ENCODE measurements around the gene CEACAM7. TPM values are rescaled to one million over a fixed set of nuclear protein-coding genes. Genes with fewer than 3 reads are reported as not detected.

The CEACAM7 gene
- total and polyA plus RNA-seq, 2 donors (not counting 1 experiment from before 2014, with no cell fraction given) = not detected

- ChIA-PET CTCF (no interaction called here), POLR2A (interaction anchor here (0.6 kb wide), 1 partner anchor 30 kb away, joined by 3 read pairs; no protein-coding TSS in a partner anchor)
- peaks cover 1 to 30% (median 15%) of the 10 kb centered on the region in 3 donors for H3K9me3 ChIP-seq (ENCODE audit: control extremely low read depth in 1 of 3, control insufficient read depth in 2 of 3, insufficient read depth in 1 of 3, low read length in 2 of 3)
- no peak overlapping the region for H3K4me2 ChIP-seq (replicated peaks; ENCODE audit: low read depth, low read length, poor library complexity, severe bottlenecking)
- DNase-seq = no peak
- Mint-ChIP-seq H3K4me1 (peaks cover 4% of the 10 kb centered on the region), H3K9me3 (ENCODE audit: insufficient read depth) (peaks cover 9% of the 10 kb centered on the region), H3K4me3 (no peak overlapping the region), H3K27ac (no peak overlapping the region), H3K27me3 (peaks cover 50% of the 10 kb centered on the region)
- H4K20me1 ChIP-seq (ENCODE audit: control insufficient read depth, insufficient read depth, low read length, poor library complexity, severe bottlenecking) = no peaks in the 10 kb centered on the region
- 80% methylated on average over 1 of the region's 1 CpG for WGBS (ENCODE audit: insufficient coverage)
- no peak for ATAC-seq (ENCODE audit: low read depth)
- no peaks in the 10 kb centered on the region for H3K79me2 ChIP-seq (ENCODE audit: control insufficient read depth, insufficient read depth, low read length)
- H3K27me3 ChIP-seq (replicated peaks in 1 of 4; ENCODE audit: control extremely low read depth in 1 of 4, control insufficient read depth in 3 of 4, insufficient read depth in 4 of 4, low read length in 3 of 4) = peaks cover 0 to 35% (median 11%) of the 10 kb centered on the region in 4 experiments
- intact Hi-C loops (cut with micrococcal nuclease) = no loop called here
- H3K4me3 ChIP-seq (ENCODE audit: control extremely low read depth in 1 of 5, extremely low read depth in 1 of 5, insufficient read depth in 1 of 5, low read depth in 2 of 5, low read length in 4 of 5) = no peak overlapping the region
- no peaks in the 10 kb centered on the region for H3K36me3 ChIP-seq (replicated peaks in 1 of 2; ENCODE audit: control extremely low read depth in 1 of 2, control insufficient read depth in 1 of 2, extremely low read depth in 1 of 2, insufficient read depth in 2 of 2, low read length in 1 of 2)
- no peak for TF ChIP-seq CTCF (IDR thresholded peaks at IDR 0.05)
- TF ChIP-seq EZH2 (IDR thresholded peaks at IDR 0.05; ENCODE audit: borderline replicate concordance, insufficient read depth, low read depth, low read length, poor library complexity, severe bottlenecking) = no peak
- H2AFZ ChIP-seq (ENCODE audit: insufficient read depth, low read depth, low read length, poor library complexity, severe bottlenecking) = no peak overlapping the region
- H3K27ac ChIP-seq (ENCODE audit: low read length in 2 of 2) = no peak overlapping the region
- H3K9ac ChIP-seq (ENCODE audit: low read length) = no peak overlapping the region
- no peaks in the 10 kb centered on the region for H3K4me1 ChIP-seq (ENCODE audit: control insufficient read depth in 2 of 2, insufficient read depth in 2 of 2, low read length in 2 of 2)
These were observed 6.1 kb upstream of the CEACAM7 start for GRCh38 chr19:41694196-41694595.

DNA sequence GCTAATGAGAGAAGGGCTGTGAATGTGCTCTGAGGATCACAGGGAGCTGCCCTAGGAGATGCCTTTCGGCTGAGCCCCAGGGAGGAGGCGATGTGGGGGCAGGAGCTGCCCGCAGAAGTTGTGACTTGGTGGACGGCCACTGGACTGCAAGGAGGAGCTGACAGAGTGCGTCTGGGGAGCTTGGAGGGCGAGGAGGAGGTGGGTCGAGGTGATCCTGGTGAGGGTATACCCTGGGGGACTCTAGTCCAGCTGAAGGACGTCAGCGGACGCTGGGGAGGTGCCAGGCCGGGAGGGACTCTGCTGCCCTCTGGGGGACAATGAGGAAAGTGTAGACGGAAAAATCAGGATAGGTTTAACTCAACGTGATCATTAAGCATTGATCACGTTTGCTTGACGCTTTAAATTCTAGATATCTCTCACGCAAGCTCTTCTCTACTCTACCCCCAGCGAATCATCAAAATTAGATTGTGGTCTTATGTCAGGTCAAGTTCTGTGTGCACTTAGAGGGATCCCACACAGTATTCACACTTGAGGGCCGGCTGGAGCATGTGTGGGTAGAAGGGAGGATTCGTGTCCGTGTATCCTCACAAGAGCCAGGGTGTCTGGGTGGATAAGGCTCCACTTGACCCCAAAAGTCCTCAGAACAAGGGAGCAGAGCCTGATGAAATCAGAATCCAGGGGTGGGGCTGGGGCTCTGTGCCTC is 3.3 kb upstream of the CEACAM7 start:
- Histone ChIP-seq H3K27ac (ENCODE audit: low read length in 2 of 2) (no peak overlapping the region), H3K4me2 (replicated peaks; ENCODE audit: low read depth, low read length, poor library complexity, severe bottlenecking) (no peak overlapping the region), H3K27me3 (replicated peaks in 1 of 4; ENCODE audit: control extremely low read depth in 1 of 4, control insufficient read depth in 3 of 4, insufficient read depth in 4 of 4, low read length in 3 of 4) (peaks cover 0 to 37% (median 9%) of the 10 kb centered on the region in 4 experiments), H4K20me1 (ENCODE audit: control insufficient read depth, insufficient read depth, low read length, poor library complexity, severe bottlenecking) (no peaks in the 10 kb centered on the region), H3K4me1 (ENCODE audit: control insufficient read depth in 2 of 2, insufficient read depth in 2 of 2, low read length in 2 of 2) (no peaks in the 10 kb centered on the region), H3K9me3 (ENCODE audit: control extremely low read depth in 1 of 3, control insufficient read depth in 2 of 3, insufficient read depth in 1 of 3, low read length in 2 of 3) (peaks cover 1 to 26% (median 15%) of the 10 kb centered on the region in 3 donors), H2AFZ (ENCODE audit: insufficient read depth, low read depth, low read length, poor library complexity, severe bottlenecking) (no peak overlapping the region), H3K9ac (ENCODE audit: low read length) (no peak overlapping the region), H3K4me3 (ENCODE audit: control extremely low read depth in 1 of 5, extremely low read depth in 1 of 5, insufficient read depth in 1 of 5, low read depth in 2 of 5, low read length in 4 of 5) (no peak overlapping the region), H3K36me3 (replicated peaks in 1 of 2; ENCODE audit: control extremely low read depth in 1 of 2, control insufficient read depth in 1 of 2, extremely low read depth in 1 of 2, insufficient read depth in 2 of 2, low read length in 1 of 2) (no peaks in the 10 kb centered on the region), H3K79me2 (ENCODE audit: control insufficient read depth, insufficient read depth, low read length) (no peaks in the 10 kb centered on the region)
- Mint-ChIP-seq H3K9me3 (ENCODE audit: insufficient read depth) (peaks cover 9% of the 10 kb centered on the region), H3K27me3 (peaks cover 48% of the 10 kb centered on the region), H3K27ac (no peak overlapping the region), H3K4me3 (no peak overlapping the region), H3K4me1 (no peaks in the 10 kb centered on the region)
- POLR2A ChIA-PET = no interaction called here
- CTCF ChIA-PET = interaction anchor here (1.0 to 1.6 kb wide), 3 partner anchors 10 to 48 kb away, joined by 5 to 6 read pairs (median 6); no protein-coding TSS in a partner anchor
- peak; percentile 51 for TF ChIP-seq CTCF (IDR thresholded peaks at IDR 0.05)
- TF ChIP-seq EZH2 (IDR thresholded peaks at IDR 0.05; ENCODE audit: borderline replicate concordance, insufficient read depth, low read depth, low read length, poor library complexity, severe bottlenecking) = no peak
- WGBS (ENCODE audit: insufficient coverage) = 50% methylated on average over 12 of the region's 20 CpGs
- intact Hi-C loops (cut with micrococcal nuclease) = no loop called here
- no peak for DNase-seq
- no peak for ATAC-seq (ENCODE audit: low read depth)

Measured in B cell (primary cell).